AG09319 (cell line): ENCODE measurements around the gene OR14A2.
"Not testable (repeated sequence)": the region's sequence is repeated elsewhere in the genome, so short reads cannot be mapped to it uniquely, and the experiment has no call there.

Source experiments
- DNase-seq: peaks from one replicate; pipeline ENCODE4 v3.0.0-alpha.2; 2010; ENCODE audit warnings: low read depth; ENCODE audit errors: extremely low read depth
- CTCF ChIP-seq: IDR thresholded peaks from 2 replicates; pipeline ENCODE4 v1.5.1; 2011; ENCODE audit warnings: low read depth, mild to moderate bottlenecking, inconsistent platforms, low read length, moderate library complexity

Gene OR14A2

DNA sequence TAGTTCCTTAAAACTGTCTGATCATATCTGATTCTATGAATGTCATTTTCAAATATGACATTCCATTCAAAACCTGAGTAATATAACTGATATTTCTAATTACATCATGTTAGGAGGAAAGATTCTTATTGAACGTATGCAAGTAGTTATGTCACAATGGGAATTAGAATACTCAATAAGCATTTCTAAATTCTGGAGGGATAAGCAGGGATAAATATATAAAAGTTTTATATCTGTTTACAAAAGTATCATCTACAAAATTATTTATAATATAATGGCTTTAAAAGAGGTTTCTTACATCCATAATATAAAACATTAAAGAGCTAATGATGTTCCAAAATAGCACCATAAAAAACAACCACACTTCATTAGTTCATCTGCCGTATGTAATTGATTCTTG, at the start of gene OR14A2:
TSS of gene OR14A2 (minus strand) at position 101 of the 400 bp plus-strand sequence.
- DNase-seq, result no peak
- TF ChIP-seq CTCF, result no peak

GRCh38 chr1:247797518-247797917, 49.6 kb upstream of the OR14A2 start:
- no peak for DNase-seq

DNA sequence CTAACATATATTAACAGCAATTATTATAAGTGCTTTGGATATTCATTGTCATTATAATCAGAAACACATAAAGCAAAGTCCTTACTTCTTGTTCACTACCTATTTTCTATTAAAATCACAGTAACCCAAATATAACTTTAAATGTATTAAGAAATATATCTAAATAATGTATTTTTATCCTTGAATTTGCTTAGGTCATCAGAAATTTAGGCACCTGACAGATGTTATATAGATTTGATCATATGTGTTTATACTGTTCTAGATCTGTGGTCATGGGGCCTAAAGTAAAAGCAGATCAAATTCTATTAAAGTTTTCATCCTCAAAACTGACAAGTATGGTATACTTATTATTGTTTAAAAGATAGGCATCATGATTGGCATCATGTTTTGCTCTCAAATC, 21.7 kb upstream of the OR14A2 start:
- no peak for DNase-seq
- no peak for TF ChIP-seq CTCF

More at GRCh38 chr1:247797518-247797917, 49.6 kb upstream of the OR14A2 start:
- no peak for TF ChIP-seq CTCF

DNA sequence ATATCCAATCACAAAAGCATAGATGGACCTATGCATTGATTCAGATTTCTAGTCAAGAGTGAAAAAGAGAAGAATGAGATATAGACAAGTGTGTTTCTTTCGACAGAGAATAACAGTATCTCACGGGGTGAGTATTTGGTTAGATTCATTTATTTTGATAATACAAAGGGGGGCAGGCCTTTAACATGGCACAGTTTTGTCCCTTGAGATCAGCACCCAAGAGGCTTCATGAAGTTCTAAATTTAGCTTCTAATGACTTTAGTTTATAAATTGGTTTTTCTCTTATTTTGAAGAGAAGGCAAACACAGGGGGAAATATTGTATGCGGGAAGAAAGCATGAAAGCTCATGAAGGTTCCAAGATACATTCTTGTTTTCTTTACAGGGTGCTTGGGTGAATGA, 12.5 kb upstream of the OR14A2 start, which contains the start of gene OR1C1:
TSS of gene OR1C1 (minus strand) at position 101 of the 400 bp plus-strand sequence. CDS start 2,150 bp downstream, outside the sequence.
- no peak for DNase-seq
- TF ChIP-seq CTCF, result no peak

DNA sequence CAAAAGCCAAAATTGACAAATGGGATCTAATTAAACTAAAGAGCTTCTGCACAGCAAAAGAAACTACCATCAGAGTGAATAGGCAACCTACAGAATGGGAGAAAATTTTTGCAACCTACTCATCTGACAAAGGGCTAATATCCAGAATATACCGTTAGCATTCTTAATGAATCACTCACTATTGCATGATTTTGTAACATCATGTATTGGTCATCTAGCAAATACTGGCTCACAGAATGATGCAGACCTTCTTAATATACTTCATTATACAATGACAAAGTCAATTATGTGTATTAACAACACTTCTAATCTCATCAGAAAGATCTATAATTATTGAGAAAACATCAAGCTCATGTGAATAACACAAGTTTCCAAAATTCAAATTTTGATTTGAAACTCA, 6.4 kb upstream of the OR14A2 start:
- not testable (repeated sequence) for DNase-seq

- no peak for TF ChIP-seq CTCF
- no peak for DNase-seq
These were observed 1.9 kb upstream of the OR14A2 start for GRCh38 chr1:247749870-247750269.

- DNase-seq, result no peak
- no peak for TF ChIP-seq CTCF
These were observed 325 bp downstream of the OR14A2 start for GRCh38 chr1:247747616-247748015.

DNA sequence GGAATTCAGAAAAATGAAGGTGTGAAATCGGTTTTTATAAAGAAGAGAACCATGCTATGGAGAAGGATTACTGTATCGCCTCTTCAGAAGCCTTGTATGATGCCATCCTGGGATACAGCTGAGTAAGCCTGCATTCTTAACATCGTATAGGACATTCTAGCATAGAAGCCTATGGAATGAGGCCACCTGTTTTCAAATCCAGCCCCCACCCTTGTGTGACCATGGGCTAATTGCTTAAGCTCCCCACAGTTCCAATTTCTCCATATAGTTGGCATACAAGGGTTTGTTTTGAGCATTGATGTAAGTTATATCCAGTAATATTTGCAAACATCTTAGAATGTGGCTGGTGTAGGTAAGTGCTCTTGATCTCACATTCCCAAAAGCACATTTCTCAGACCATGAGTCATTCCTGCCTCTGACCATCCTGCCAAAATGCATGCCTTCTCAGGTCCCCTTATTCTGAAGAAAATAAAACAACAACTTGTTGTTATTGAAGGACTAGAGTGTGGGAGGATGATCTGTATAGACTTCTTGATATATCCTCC, 1.5 kb downstream of the OR14A2 start:
- TF ChIP-seq CTCF, result no peak

GRCh38 chr1:247742215-247742760, 5.7 kb downstream of the OR14A2 start:
- not testable (repeated sequence) for DNase-seq

More for the DNA sequence above, 1.5 kb downstream of the OR14A2 start:
- DNase-seq, result no peak
